T-helper 17 cell (primary cell): ENCODE results near the gene TLE1. TPM values are rescaled to one million over a fixed set of nuclear protein-coding genes. Genes with fewer than 3 reads are reported as not detected.

Experiments
- ATAC-seq: fragments of 150-1000 bp; cut with Tn5 transposase; 2 replicates; pipeline ENCODE4 v1.10.0; 2021; ENCODE audit warnings: mild to moderate bottlenecking, moderate library complexity
- DNase-seq, 3 donors: peaks; one replicate each; pipeline versions ENCODE4 v3.0.0 to v3.0.0-alpha.2; 2020 to 2021
- H3K9me3 ChIP-seq: one replicate; pipeline ENCODE4 v1.7.0; 2013; ENCODE audit warnings: low read length, mild to moderate bottlenecking; ENCODE audit not compliant: control insufficient read depth, poor library complexity, severe bottlenecking
- H3K27ac Mint-ChIP-seq: one replicate; pipeline ENCODE4 v1.8.0; 2022; ENCODE audit warnings: mild to moderate bottlenecking, moderate library complexity, mixed read lengths
- H3K27me3 Mint-ChIP-seq: one replicate; pipeline ENCODE4 v1.8.0; 2022; ENCODE audit warnings: mixed read lengths
- H3K36me3 Mint-ChIP-seq: one replicate; pipeline ENCODE4 v1.8.0; 2022; ENCODE audit warnings: low read depth, mixed read lengths
- H3K4me1 Mint-ChIP-seq: one replicate; pipeline ENCODE4 v1.8.0; 2022; ENCODE audit warnings: mild to moderate bottlenecking, mixed read lengths
- H3K4me3 Mint-ChIP-seq: one replicate; pipeline ENCODE4 v1.8.0; 2022; ENCODE audit warnings: mild to moderate bottlenecking, moderate library complexity, mixed read lengths
- total RNA-seq, 4 donors: library from RNA in 2 of 4; stranded (reverse) in 2 of 4; gene quantifications; one replicate each; pipeline ENCODE4 v1.2.3 and lab custom pipeline; 2022 to 2026

TLE1 gene
- total RNA-seq, 2 donors from 2014 or later = 2.2 to 3.4 TPM

DNA sequence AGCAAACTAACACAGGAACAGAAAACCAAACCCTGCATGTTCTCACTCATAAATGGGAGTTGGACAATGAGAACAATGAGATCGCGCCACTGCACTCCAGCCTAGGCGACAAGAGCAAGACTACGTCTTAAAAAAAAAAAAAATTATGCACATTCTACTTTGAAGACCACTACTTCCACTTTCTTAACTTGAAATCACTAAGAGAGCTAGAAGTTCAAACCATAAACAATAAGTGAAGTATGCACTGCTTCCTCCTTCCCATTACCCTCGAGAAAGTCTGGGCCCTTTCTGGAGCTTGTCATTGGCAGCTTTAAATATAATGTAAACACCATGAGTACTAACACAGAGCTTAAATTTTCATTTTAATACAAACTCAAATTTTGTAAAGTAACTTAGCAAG lies 94.9 kb downstream of the TLE1 start:
- no peak for ATAC-seq
- Mint-ChIP-seq H3K4me3 (no peak overlapping the region), H3K27ac (no peak overlapping the region), H3K4me1 (peaks cover 3% of the 10 kb centered on the region), H3K27me3 (no peaks in the 10 kb centered on the region), H3K36me3 (no peaks in the 10 kb centered on the region)
- H3K9me3 ChIP-seq = no peaks in the 10 kb centered on the region
- no peak for DNase-seq

DNA sequence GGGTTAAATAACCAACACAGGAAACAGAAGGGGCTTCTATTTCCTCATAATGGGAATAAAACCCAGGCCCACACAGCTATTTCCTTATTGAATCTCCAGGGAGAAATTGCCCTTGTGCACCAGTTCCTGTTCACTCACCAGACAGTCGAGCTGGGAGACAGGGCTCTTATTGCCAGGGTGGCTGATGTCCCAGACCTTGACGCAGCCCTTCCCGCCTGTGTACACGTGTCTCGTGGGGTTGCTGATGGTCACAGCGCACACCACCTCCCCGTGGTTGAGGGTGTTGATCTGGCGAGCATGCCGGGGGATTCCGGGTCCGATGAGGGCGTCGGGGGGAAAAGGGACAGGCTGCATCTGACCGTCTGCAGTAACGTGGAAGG lies 96.5 kb downstream of the TLE1 start:
- ATAC-seq (no peak), DNase-seq (no peak)
- Mint-ChIP-seq H3K27ac (no peak overlapping the region), H3K27me3 (no peaks in the 10 kb centered on the region), H3K36me3 (no peaks in the 10 kb centered on the region), H3K4me3 (no peak overlapping the region), H3K4me1 (peaks cover 3% of the 10 kb centered on the region)
- no peaks in the 10 kb centered on the region for H3K9me3 ChIP-seq

DNA sequence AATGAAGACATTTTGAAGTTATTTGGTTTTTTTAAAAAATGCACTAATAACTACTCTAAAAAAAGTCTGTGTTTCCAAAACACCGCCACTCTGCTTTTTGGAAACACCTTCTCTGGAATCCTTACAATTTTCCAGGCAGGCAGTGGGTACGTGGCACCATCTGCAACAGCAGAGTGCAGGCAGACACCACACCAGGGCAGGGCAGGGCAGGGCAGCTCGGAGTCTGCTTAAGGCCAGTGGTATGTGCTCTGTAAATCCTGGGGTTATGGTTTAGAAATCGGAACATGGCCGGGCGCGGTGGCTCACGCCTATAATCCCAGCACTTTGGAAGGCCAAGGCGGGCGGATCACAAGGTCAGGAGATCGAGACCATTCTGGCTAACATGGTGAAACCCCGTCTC lies 97.6 kb downstream of the TLE1 start:
- Mint-ChIP-seq H3K4me3 (no peak overlapping the region), H3K27ac (no peak overlapping the region), H3K4me1 (no peaks in the 10 kb centered on the region), H3K27me3 (no peaks in the 10 kb centered on the region), H3K36me3 (no peaks in the 10 kb centered on the region)
- DNase-seq (no peak), ATAC-seq (no peak)
- H3K9me3 ChIP-seq = no peaks in the 10 kb centered on the region

DNA sequence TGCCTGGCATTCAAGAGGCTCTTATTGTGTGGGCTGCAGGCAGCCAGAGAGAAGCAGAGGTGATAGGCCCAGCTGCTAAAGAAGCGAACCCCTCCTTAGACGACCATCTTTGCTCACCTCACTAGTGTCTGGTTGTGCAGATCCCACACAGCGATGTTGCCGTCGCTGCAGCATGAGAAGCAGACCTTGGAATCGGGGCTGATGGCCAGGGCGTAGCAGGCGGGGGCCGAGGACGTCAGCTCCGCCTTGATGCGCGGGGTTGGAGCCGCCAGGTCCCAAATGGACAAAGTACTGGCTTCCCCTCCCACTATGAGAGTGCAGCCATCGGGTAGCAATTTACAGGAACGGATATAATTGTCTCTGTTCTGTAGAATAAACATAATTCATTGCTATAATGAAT lies 98.7 kb downstream of the TLE1 start:
- Mint-ChIP-seq H3K4me1 (no peaks in the 10 kb centered on the region), H3K27me3 (no peaks in the 10 kb centered on the region), H3K4me3 (no peak overlapping the region), H3K27ac (no peak overlapping the region), H3K36me3 (no peaks in the 10 kb centered on the region)
- no peak for DNase-seq
- H3K9me3 ChIP-seq = no peaks in the 10 kb centered on the region
- ATAC-seq = no peak

GRCh38 chr9:81589819-81590218 lies 99.5 kb downstream of the TLE1 start:
- no peak for ATAC-seq
- no peaks in the 10 kb centered on the region for H3K27me3 Mint-ChIP-seq
- no peaks in the 10 kb centered on the region for H3K9me3 ChIP-seq
- H3K4me3 Mint-ChIP-seq = no peak overlapping the region
- no peaks in the 10 kb centered on the region for H3K36me3 Mint-ChIP-seq
- DNase-seq = no peak
- H3K4me1 Mint-ChIP-seq = no peaks in the 10 kb centered on the region
- H3K27ac Mint-ChIP-seq = no peak overlapping the region

- ATAC-seq (no peak), DNase-seq (no peak)
- no peaks in the 10 kb centered on the region for H3K9me3 ChIP-seq
- H3K4me1 Mint-ChIP-seq = no peaks in the 10 kb centered on the region
- H3K27ac Mint-ChIP-seq = no peak overlapping the region
- no peaks in the 10 kb centered on the region for H3K36me3 Mint-ChIP-seq
- H3K4me3 Mint-ChIP-seq = no peak overlapping the region
- H3K27me3 Mint-ChIP-seq = no peaks in the 10 kb centered on the region
These were observed 100.0 kb downstream of the TLE1 start for GRCh38 chr9:81589392-81589791.

DNA sequence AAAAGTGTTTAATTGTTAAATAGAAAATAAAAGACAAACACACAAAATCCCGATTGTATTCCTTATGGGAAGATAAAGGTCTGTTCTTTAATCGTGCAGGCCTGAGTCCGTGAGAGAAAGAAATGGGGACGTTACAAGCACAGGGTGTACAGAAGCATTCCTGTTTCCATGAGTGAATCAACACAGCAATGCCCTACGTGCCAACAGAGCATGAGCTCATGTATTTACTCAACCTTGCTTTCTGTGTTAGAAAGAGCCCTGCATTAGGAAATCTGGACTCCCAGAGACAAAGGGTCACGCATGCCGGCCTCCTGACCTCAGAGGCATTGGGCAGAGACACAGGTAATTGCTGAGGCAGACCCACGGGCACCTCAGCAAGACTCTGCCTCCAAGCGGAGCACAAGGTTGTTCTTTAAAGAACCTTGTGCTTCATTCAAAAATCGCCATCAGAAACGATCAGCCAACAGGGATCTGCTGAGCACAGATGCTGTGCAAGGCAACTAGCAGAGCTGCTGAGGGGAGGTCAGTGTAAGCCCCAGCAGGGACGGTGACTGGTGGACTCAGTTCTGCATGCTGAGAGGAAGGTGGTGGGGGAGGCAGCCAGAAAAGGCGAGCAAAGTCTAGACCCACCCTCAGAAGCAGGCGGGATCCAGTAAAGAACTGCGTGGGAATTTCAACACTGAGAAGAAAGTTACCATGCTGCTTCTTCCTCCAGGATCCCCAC lies 101.0 kb downstream of the TLE1 start:
- Mint-ChIP-seq H3K27me3 (no peaks in the 10 kb centered on the region), H3K4me3 (no peak overlapping the region), H3K36me3 (no peaks in the 10 kb centered on the region), H3K27ac (no peak overlapping the region), H3K4me1 (no peaks in the 10 kb centered on the region)
- ATAC-seq (no peak), DNase-seq (no peak)
- no peaks in the 10 kb centered on the region for H3K9me3 ChIP-seq

- no peaks in the 10 kb centered on the region for H3K9me3 ChIP-seq
- no peaks in the 10 kb centered on the region for H3K36me3 Mint-ChIP-seq
- no peak overlapping the region for H3K27ac Mint-ChIP-seq
- no peak overlapping the region for H3K4me3 Mint-ChIP-seq
- ATAC-seq = no peak
- H3K27me3 Mint-ChIP-seq = no peaks in the 10 kb centered on the region
- no peaks in the 10 kb centered on the region for H3K4me1 Mint-ChIP-seq
- no peak for DNase-seq
These were observed 102.6 kb downstream of the TLE1 start for GRCh38 chr9:81586786-81587185.

DNA sequence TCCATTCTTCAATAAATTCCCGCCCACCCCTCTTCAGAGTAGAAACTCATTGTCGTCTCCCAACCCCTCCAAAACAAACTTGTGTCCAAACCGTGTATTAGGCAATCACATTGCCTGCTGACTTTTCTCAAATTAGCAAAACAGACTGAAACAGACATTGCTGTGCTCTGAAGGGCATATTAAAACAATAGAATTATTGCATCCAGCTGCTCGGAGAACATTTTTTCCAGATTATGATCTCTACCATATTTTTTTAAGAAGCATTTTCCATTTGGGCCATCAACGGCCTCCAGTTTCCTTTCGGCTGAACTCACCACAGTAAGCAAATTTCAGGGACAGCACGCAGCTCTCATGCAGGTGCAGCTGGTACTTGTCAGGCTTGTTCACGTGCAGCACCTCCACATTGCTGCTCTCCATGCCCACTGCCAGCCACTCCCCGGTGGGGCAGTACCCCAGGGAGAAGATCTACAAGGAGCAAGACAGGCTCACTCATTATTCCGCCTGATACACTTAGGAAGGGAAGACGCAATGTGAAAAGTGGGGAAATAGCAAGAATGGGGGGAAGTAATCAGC lies 104.1 kb downstream of the TLE1 start:
- no peaks in the 10 kb centered on the region for H3K9me3 ChIP-seq
- Mint-ChIP-seq H3K27ac (no peak overlapping the region), H3K4me1 (no peaks in the 10 kb centered on the region), H3K36me3 (no peaks in the 10 kb centered on the region), H3K27me3 (no peaks in the 10 kb centered on the region), H3K4me3 (no peak overlapping the region)
- DNase-seq (no peak), ATAC-seq (no peak)

DNA sequence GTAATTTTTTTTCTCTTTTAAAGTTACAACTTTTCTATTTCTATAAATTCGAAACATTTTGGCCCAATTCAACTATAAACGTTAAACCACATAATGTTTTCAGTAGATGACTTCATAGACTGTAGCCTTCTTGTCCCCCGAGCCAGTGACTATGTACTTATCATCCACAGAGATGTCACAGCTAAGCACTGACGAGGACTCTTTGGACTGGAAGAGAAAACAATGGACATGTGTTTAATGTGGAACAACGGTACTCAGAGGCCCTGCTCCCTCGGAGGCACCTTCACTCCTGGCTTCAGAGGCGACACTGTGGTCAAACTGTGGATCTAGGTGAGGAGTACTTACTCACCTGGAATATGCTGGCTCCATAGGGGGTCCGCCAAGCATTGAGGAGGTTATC lies 105.2 kb downstream of the TLE1 start:
- Mint-ChIP-seq H3K4me1 (no peaks in the 10 kb centered on the region), H3K36me3 (no peaks in the 10 kb centered on the region), H3K27ac (no peak overlapping the region), H3K27me3 (no peaks in the 10 kb centered on the region), H3K4me3 (no peak overlapping the region)
- no peak for ATAC-seq
- no peak for DNase-seq
- no peaks in the 10 kb centered on the region for H3K9me3 ChIP-seq

DNA sequence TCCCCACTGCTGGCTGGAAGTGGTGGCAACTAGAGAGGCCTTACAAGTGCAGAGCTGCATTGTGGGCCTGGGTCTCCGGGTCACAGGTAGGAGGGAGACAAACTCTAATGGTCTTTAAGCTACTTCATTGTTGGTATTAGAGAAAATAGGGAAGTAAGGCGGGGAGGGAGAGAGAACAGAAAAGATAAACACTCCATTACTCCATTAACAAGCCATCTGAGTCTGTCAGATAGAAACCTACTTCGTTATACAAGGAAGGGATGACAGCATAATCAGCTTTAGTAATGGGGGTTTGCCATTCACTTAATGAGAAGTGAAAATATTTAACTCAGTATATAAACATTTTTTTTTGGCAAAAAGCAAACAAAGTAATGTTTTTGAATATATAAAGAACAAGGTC lies 107.4 kb downstream of the TLE1 start:
- H3K9me3 ChIP-seq = no peaks in the 10 kb centered on the region
- no peak for DNase-seq
- Mint-ChIP-seq H3K4me3 (no peak overlapping the region), H3K36me3 (no peaks in the 10 kb centered on the region), H3K27me3 (no peaks in the 10 kb centered on the region), H3K27ac (no peak overlapping the region), H3K4me1 (no peaks in the 10 kb centered on the region)
- no peak for ATAC-seq

GRCh38 chr9:81579381-81579780 lies 110.0 kb downstream of the TLE1 start:
- Mint-ChIP-seq H3K4me1 (no peaks in the 10 kb centered on the region), H3K4me3 (no peak overlapping the region), H3K27ac (no peak overlapping the region), H3K36me3 (no peaks in the 10 kb centered on the region), H3K27me3 (no peaks in the 10 kb centered on the region)
- ATAC-seq = no peak
- DNase-seq = no peak
- no peaks in the 10 kb centered on the region for H3K9me3 ChIP-seq

DNA sequence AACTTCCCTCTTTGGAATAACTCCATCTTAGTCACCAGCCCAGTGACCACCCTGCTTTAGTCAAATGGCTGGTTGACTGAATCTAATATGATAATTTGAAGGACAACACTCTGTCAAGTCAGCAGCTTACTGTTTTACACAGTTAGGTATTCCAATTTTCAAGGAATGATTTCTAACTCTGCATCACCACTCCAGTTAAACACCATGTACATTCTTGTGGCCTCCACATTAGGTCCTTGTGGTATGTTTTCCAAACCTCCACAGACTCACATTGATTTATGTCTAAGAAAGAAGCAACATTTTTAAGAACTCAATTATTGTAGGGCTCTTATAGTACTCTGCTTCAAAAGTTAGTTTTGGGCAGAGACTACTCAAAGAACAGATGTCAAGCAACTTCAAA lies 110.7 kb downstream of the TLE1 start:
- Mint-ChIP-seq H3K4me1 (no peaks in the 10 kb centered on the region), H3K27ac (no peak overlapping the region), H3K36me3 (no peaks in the 10 kb centered on the region), H3K27me3 (no peaks in the 10 kb centered on the region), H3K4me3 (no peak overlapping the region)
- no peaks in the 10 kb centered on the region for H3K9me3 ChIP-seq
- DNase-seq (no peak), ATAC-seq (no peak)

GRCh38 chr9:81575956-81576355 lies 113.4 kb downstream of the TLE1 start:
- DNase-seq = no peak
- no peak overlapping the region for H3K27ac Mint-ChIP-seq
- no peaks in the 10 kb centered on the region for H3K36me3 Mint-ChIP-seq
- no peak for ATAC-seq
- no peak overlapping the region for H3K4me3 Mint-ChIP-seq
- no peaks in the 10 kb centered on the region for H3K9me3 ChIP-seq
- H3K4me1 Mint-ChIP-seq = no peaks in the 10 kb centered on the region
- H3K27me3 Mint-ChIP-seq = no peaks in the 10 kb centered on the region
